ENCODE measurements around the gene WNT7B. TPM values are rescaled to one million over a fixed set of nuclear protein-coding genes. Genes with fewer than 3 reads are reported as not detected.

Gene WNT7B
- total RNA-seq, 2 experiments from 2014 or later, result not detected

DNA sequence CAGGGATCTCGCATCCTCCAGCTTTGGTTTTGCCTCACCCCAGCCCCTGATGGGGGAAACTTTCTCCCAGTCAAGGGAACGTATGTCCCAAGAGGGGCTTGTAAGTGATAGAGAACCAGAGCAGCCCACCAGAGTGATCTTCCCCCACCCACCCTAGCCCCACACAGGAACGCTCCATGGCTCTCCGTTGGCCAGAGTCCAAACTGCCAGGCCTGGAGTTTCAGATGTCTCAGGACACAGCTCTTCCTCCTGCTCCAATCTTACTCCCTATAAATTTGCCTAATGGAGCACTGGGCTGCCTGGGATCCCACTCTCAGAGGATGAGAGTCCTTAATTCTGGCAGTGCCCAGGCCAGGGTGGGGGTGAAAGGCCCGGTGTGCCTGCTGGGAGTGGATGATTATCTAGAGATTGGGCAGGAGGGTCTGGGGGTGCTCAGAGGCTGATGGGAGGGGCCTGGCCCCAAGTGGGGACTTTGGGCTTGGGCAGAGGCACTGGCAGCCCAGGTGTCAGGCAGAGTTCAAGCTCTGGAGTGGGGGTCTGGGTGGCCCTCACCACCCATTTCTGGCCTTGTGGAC is 79.9 kb downstream of the WNT7B start:
- ChIA-PET CTCF (no interaction called here), POLR2A (no interaction called here)
- Histone ChIP-seq H3K4me1 (ENCODE audit: insufficient read depth, low read length) (peaks cover 6% of the 10 kb centered on the region), H3K27ac (ENCODE audit: low read depth in 1 of 2, low read length in 2 of 2) (no peak overlapping the region), H3K36me3 (ENCODE audit: insufficient read depth, low read length) (no peaks in the 10 kb centered on the region), H3K9me3 (ENCODE audit: control insufficient read depth in 1 of 2, insufficient read depth in 1 of 2, low read length in 2 of 2) (peaks cover 0 to 11% of the 10 kb centered on the region in 2 experiments), H3K4me3 (ENCODE audit: low read length) (no peak overlapping the region), H3K27me3 (ENCODE audit: control insufficient read depth in 1 of 2, insufficient read depth in 2 of 2, low read length in 2 of 2) (peaks cover 3 to 8% of the 10 kb centered on the region in 2 experiments)
- intact Hi-C loops (cut with DNase I, micrococcal nuclease), result no loop called here
- no peaks in the 10 kb centered on the region for H3K36me3 Mint-ChIP-seq (ENCODE audit: low read depth)
- no peak for TF ChIP-seq CTCF (IDR thresholded peaks at IDR 0.05)
- no peak for DNase-seq
- no peaks in the 10 kb centered on the region for H3K4me1 Mint-ChIP-seq (ENCODE audit: low read depth)
- no peak overlapping the region for H3K4me3 Mint-ChIP-seq
- peaks cover 27% of the 10 kb centered on the region for H3K27me3 Mint-ChIP-seq
- H3K9me3 Mint-ChIP-seq, result no peaks in the 10 kb centered on the region
- H3K27ac Mint-ChIP-seq, result no peak overlapping the region
- no peak for ATAC-seq (ENCODE audit: poor library complexity)

- H3K9me3 Mint-ChIP-seq, result no peaks in the 10 kb centered on the region
Observed at GRCh38 chr22:45896153-45896951, 80.6 kb downstream of the WNT7B start.

DNA sequence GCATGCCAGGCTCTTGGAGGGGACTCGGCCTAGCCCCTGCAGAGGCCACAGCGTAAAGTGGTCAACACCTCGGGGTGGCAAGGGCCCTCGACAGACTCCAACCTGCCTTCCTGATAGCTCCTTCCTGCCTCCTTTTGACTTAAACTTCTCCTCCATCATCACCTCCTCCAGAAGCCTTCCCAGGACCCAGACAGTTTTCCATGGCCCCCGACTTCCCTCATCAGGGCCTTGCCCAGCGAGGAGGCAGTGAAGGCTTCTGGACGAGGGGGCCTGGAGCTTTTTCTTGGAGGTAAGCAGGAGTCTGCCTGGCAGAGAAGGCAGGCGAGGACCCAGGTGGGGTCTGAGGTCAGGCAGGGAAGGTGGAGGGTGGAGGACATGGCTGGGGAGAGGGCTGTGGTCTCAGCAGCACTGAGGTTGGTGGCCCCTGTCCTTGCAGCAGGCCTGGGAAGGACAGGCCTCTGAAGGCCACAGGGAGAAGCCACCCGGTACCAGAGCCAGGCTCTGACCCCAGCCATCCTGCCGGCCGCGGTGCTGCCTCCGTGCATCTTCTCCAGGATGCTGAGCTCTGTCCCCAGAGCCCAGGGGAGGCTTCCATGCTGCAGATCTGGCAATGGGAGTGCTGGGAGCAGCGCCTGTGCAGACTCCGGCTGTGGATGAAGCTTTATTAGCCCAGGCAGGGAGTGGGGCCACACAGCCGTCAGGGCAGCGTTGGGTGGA is 81.4 kb downstream of the WNT7B start:
- H3K4me3 ChIP-seq (ENCODE audit: low read length), result no peak overlapping the region
- H3K27me3 ChIP-seq (ENCODE audit: control insufficient read depth in 1 of 2, insufficient read depth in 2 of 2, low read length in 2 of 2), result peaks cover 6 to 8% of the 10 kb centered on the region in 2 experiments
- peaks cover 6% of the 10 kb centered on the region for H3K4me1 ChIP-seq (ENCODE audit: insufficient read depth, low read length)
- no peak overlapping the region for H3K27ac ChIP-seq (ENCODE audit: low read depth in 1 of 2, low read length in 2 of 2)
- no peaks in the 10 kb centered on the region for H3K36me3 Mint-ChIP-seq (ENCODE audit: low read depth)
- intact Hi-C loops (cut with DNase I, micrococcal nuclease), result no loop called here
- ATAC-seq (ENCODE audit: poor library complexity) (no peak), DNase-seq (no peak)
- no peaks in the 10 kb centered on the region for H3K9me3 Mint-ChIP-seq
- no peak overlapping the region for H3K4me3 Mint-ChIP-seq
- H3K27me3 Mint-ChIP-seq, result peaks cover 26% of the 10 kb centered on the region
- ChIA-PET CTCF (no interaction called here), POLR2A (no interaction called here)
- peaks cover 0 to 19% of the 10 kb centered on the region in 2 experiments for H3K9me3 ChIP-seq (ENCODE audit: control insufficient read depth in 1 of 2, insufficient read depth in 1 of 2, low read length in 2 of 2)
- H3K4me1 Mint-ChIP-seq (ENCODE audit: low read depth), result no peaks in the 10 kb centered on the region
- H3K27ac Mint-ChIP-seq, result no peak overlapping the region
- TF ChIP-seq CTCF (IDR thresholded peaks at IDR 0.05), result no peak
- no peaks in the 10 kb centered on the region for H3K36me3 ChIP-seq (ENCODE audit: insufficient read depth, low read length)

More at GRCh38 chr22:45896153-45896951, 80.6 kb downstream of the WNT7B start:
- POLR2A ChIA-PET, result no interaction called here
- H3K4me1 ChIP-seq (ENCODE audit: insufficient read depth, low read length), result peaks cover 6% of the 10 kb centered on the region
- H3K27ac ChIP-seq (ENCODE audit: low read depth in 1 of 2, low read length in 2 of 2), result no peak overlapping the region
- peaks cover 0 to 17% of the 10 kb centered on the region in 2 experiments for H3K9me3 ChIP-seq (ENCODE audit: control insufficient read depth in 1 of 2, insufficient read depth in 1 of 2, low read length in 2 of 2)
- H3K36me3 Mint-ChIP-seq (ENCODE audit: low read depth), result no peaks in the 10 kb centered on the region
- peaks cover 27% of the 10 kb centered on the region for H3K27me3 Mint-ChIP-seq
- no peaks in the 10 kb centered on the region for H3K36me3 ChIP-seq (ENCODE audit: insufficient read depth, low read length)
- no peak for TF ChIP-seq CTCF (IDR thresholded peaks at IDR 0.05)
- no peak overlapping the region for H3K4me3 Mint-ChIP-seq
- CTCF ChIA-PET, result no interaction called here
- H3K27ac Mint-ChIP-seq, result no peak overlapping the region
- intact Hi-C loops (cut with DNase I, micrococcal nuclease), result no loop called here
- ATAC-seq (ENCODE audit: poor library complexity), result no peak
- H3K4me1 Mint-ChIP-seq (ENCODE audit: low read depth), result no peaks in the 10 kb centered on the region
- DNase-seq, result no peak
- H3K27me3 ChIP-seq (ENCODE audit: control insufficient read depth in 1 of 2, insufficient read depth in 2 of 2, low read length in 2 of 2), result peaks cover 6 to 8% of the 10 kb centered on the region in 2 experiments
- H3K4me3 ChIP-seq (ENCODE audit: low read length), result no peak overlapping the region

Measured in CD4-positive, alpha-beta T cell (primary cell).